Smooth muscle cell (in vitro differentiated cells): ENCODE results near the gene RILPL1. TPM values are rescaled to one million over a fixed set of nuclear protein-coding genes. Genes with fewer than 3 reads are reported as not detected.
A peak's percentile ranks its signal among the peaks of the same experiment; 100 is the strongest.

Source experiments
- DNase-seq: peaks from one replicate; lab custom pipeline; 2025; ENCODE audit not compliant: unreplicated experiment; lab: John Stamatoyannopoulos, UW
- H2AFZ ChIP-seq: fragments of 200-600 bp; sonication (generic); 2 replicates; pipeline ENCODE4 v1.6.0; 2016; ENCODE audit warnings: antibody characterized with exemption, low read depth, mild to moderate bottlenecking
- H3F3A ChIP-seq: fragments of 200-600 bp; sonication (generic); 2 replicates; pipeline ENCODE4 v1.6.0; 2017; ENCODE audit warnings: antibody characterized with exemption, low read depth
- H3K27ac ChIP-seq: fragments of 200-600 bp; sonication (generic); 2 replicates; pipeline ENCODE4 v1.5.1; 2016; ENCODE audit warnings: low read depth, mild to moderate bottlenecking
- H3K27me3 ChIP-seq: fragments of 200-600 bp; sonication (generic); 2 replicates; pipeline ENCODE4 v1.6.1; 2016; ENCODE audit warnings: low read depth, mild to moderate bottlenecking
- H3K36me3 ChIP-seq: fragments of 200-600 bp; sonication (generic); 2 replicates; pipeline ENCODE4 v1.5.1; 2016; ENCODE audit warnings: low read depth
- H3K4me1 ChIP-seq: fragments of 200-600 bp; sonication (generic); 2 replicates; pipeline ENCODE4 v1.5.1; 2016; ENCODE audit warnings: low read depth
- H3K4me2 ChIP-seq: fragments of 200-600 bp; sonication (generic); 2 replicates; pipeline ENCODE4 v1.6.0; 2016; ENCODE audit warnings: mild to moderate bottlenecking
- H3K4me3 ChIP-seq: fragments of 200-600 bp; sonication (generic); 2 replicates; pipeline ENCODE4 v1.5.1; 2016; ENCODE audit warnings: mild to moderate bottlenecking
- H3K79me2 ChIP-seq: fragments of 200-600 bp; sonication (generic); 2 replicates; pipeline ENCODE4 v1.6.0; 2016; ENCODE audit warnings: low read depth, mild to moderate bottlenecking
- H3K9ac ChIP-seq: fragments of 200-600 bp; sonication (generic); 2 replicates; pipeline ENCODE4 v1.6.0; 2016; ENCODE audit warnings: low read depth
- H3K9me3 ChIP-seq: fragments of 200-600 bp; sonication (generic); replicated peaks from 2 replicates; pipeline ENCODE4 v1.5.1; 2016; ENCODE audit warnings: low read depth
- H4K20me1 ChIP-seq: fragments of 200-600 bp; sonication (generic); 2 replicates; pipeline ENCODE4 v1.6.0; 2016; ENCODE audit warnings: low read depth
- WGBS: methylation state at CpG from one replicate; pipeline ENCODE4 v1.1.7; 2016; ENCODE audit warnings: low lambda C conversion rate; 5-methylcytosine and 5-hydroxymethylcytosine counted together
- polyA plus RNA-seq: library from polyadenylated mRNA; unstranded; fragments of >200 nt; fragmentation: Nextera tagmentation; extraction: Ambion mirVana; gene quantifications from 2 replicates; pipeline ENCODE4 v1.2.1, GENCODE V29; 2016
- total RNA-seq: library from RNA; depleted of rRNA; stranded (reverse); fragments of >200 nt; gene quantifications from 2 replicates; pipeline ENCODE4 v1.2.3, GENCODE V29; 2014
- TF ChIP-seq, protein P1 (sequence below): fragments of 200-600 bp; sonication (generic); IDR thresholded peaks from 2 replicates; pipeline ENCODE4 v1.5.1; 2017; ENCODE audit warnings: borderline replicate concordance, mild to moderate bottlenecking, antibody characterized with exemption; ENCODE audit not compliant: insufficient read depth, poor library complexity, severe bottlenecking

The RILPL1 gene
- total and polyA plus RNA-seq, 2 experiments from 2014 or later, result 17.9 to 29.8 TPM

DNA sequence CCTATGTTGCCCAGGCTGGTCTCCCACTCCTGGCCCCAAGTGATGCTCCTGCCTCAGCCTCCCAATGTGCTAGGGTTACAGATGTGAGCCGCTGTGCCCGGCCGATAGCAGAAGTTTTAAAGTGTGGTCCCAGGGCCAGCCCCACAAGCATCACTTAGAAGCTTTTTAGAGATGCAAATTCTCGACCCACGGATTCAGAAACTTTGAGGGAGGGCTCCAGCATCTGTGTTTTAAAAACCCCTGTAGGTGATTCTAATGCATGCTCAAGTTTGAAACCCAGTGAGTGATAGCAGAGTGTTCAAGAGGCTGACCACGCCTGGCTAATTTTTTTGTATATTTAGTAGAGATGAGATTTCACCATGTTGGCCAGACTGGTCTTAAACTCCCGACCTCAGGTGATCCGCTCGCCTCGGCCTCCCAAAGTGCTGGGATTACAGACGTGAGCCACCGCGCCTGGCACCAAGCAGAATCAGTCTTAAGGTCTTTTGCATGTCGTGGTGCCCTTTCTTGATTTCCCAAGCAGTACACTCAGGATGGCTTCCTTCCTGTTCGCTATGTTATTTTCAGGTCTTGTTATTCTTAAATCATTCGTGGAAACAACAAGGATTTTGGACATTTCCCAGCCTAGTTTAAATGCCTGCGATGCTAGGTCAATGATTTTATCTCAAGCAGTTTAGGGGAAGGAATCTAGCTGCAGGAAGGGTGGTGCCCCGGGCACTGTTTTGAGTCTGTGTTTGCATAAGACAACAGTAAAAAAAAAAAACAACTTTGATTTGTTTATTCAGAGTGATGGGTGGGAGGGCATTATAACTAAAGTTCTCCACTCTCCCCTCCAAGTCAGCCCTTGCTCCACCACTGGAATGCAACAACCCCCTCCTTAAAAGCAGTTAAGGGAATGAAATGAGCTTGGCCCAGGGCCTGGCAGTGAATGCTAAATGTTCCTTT, 87.9 kb downstream of the RILPL1 start:
- no peaks in the 10 kb centered on the region for H4K20me1 ChIP-seq
- no peak for DNase-seq
- 72% methylated on average over 18 of the region's 18 CpGs for WGBS
- peak overlapping the region; percentile 62 for H2AFZ ChIP-seq
- no peaks in the 10 kb centered on the region for H3F3A ChIP-seq
- no peaks in the 10 kb centered on the region for H3K36me3 ChIP-seq
- H3K9ac ChIP-seq, result no peak overlapping the region
- no peak overlapping the region for H3K4me3 ChIP-seq
- no peaks in the 10 kb centered on the region for H3K79me2 ChIP-seq
- TF ChIP-seq, protein P1, sequence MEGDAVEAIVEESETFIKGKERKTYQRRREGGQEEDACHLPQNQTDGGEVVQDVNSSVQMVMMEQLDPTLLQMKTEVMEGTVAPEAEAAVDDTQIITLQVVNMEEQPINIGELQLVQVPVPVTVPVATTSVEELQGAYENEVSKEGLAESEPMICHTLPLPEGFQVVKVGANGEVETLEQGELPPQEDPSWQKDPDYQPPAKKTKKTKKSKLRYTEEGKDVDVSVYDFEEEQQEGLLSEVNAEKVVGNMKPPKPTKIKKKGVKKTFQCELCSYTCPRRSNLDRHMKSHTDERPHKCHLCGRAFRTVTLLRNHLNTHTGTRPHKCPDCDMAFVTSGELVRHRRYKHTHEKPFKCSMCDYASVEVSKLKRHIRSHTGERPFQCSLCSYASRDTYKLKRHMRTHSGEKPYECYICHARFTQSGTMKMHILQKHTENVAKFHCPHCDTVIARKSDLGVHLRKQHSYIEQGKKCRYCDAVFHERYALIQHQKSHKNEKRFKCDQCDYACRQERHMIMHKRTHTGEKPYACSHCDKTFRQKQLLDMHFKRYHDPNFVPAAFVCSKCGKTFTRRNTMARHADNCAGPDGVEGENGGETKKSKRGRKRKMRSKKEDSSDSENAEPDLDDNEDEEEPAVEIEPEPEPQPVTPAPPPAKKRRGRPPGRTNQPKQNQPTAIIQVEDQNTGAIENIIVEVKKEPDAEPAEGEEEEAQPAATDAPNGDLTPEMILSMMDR, result no peak
- H3K9me3 ChIP-seq, result no peaks in the 10 kb centered on the region
- H3K27ac ChIP-seq, result no peak overlapping the region
- no peaks in the 10 kb centered on the region for H3K27me3 ChIP-seq
- H3K4me1 ChIP-seq, result no peaks in the 10 kb centered on the region
- no peak overlapping the region for H3K4me2 ChIP-seq

DNA sequence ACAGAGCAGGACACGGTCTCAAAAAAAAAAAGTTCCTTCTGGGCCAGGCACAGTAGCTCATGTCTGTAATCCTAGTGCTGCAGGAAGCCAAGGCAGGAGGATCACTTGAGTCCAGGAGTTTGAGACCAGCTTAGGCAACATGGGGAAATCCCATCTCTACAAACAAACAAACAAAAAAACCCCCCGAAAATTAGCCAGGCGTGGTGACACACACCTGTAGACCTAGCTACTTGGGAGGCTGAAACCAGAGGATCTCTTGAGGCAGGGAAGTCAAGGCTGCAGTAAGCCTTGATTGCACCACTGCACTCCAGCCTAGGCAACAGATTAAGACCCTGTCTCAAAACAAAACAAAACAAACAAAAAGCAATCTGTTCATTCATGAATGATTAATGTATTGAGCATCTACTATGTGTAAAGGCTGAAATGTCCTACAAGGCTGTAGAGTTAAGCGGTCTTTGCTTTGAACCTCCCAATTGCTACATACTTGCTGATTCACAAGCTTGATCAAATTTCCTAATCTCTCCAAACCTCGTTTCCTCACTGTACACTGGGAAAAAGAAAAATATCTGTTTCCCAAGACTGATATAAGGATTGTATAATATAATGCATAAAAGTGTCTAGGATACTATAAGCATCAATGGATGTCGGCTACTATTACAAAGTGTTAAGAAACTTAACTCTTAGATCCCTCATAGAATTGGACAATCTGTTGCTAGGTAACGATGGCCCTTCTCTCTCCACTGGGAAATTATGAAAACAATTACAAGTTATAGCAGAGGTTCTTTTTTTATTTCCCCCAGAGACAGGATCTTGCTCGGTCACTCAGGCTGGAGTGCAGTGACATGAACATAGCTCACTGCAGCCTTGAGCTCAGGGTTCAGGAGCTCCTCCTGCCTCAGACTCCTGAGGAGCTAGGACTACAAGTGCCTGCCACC, 89.2 kb downstream of the RILPL1 start:
- Histone ChIP-seq H4K20me1 (no peaks in the 10 kb centered on the region), H3K9ac (no peak overlapping the region), H3K27ac (no peak overlapping the region), H3K79me2 (no peaks in the 10 kb centered on the region), H3F3A (no peaks in the 10 kb centered on the region), H3K9me3 (no peaks in the 10 kb centered on the region), H2AFZ (no peak overlapping the region), H3K27me3 (no peaks in the 10 kb centered on the region), H3K4me2 (no peak overlapping the region), H3K4me1 (no peaks in the 10 kb centered on the region), H3K4me3 (no peak overlapping the region), H3K36me3 (no peaks in the 10 kb centered on the region)
- no peak for DNase-seq
- TF ChIP-seq, protein P1, result no peak
- 93% methylated on average over 8 of the region's 8 CpGs for WGBS

DNA sequence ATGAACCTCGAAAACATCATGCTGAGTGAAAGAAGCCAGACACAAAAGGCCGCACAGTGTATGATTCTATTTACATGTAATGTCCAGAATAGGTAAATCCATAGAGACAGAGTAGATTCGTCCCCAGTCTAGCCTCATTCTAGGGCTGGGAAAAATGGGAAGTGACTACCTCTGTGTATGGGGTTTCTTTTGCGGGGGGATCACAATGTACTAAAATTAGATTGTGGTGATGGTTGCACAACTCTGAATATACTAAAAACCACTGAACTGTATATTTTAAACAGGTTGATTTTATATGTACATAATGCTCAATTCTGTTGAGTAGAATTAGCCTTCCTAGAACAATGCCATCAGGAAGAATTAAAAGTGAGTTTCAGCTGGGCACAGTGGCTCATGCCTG, 90.7 kb downstream of the RILPL1 start:
- Histone ChIP-seq H3K79me2 (no peaks in the 10 kb centered on the region), H3K4me1 (no peaks in the 10 kb centered on the region), H3K4me2 (no peak overlapping the region), H2AFZ (no peak overlapping the region), H3K27me3 (no peaks in the 10 kb centered on the region), H3K36me3 (no peaks in the 10 kb centered on the region), H4K20me1 (no peaks in the 10 kb centered on the region), H3K9ac (no peak overlapping the region), H3K27ac (no peak overlapping the region), H3K4me3 (no peak overlapping the region), H3F3A (no peaks in the 10 kb centered on the region), H3K9me3 (no peaks in the 10 kb centered on the region)
- TF ChIP-seq, protein P1, result no peak
- no peak for DNase-seq
- WGBS, result 88% methylated on average over 4 of the region's 4 CpGs
